Placental pericyte (primary cell): ENCODE measurements around the gene VASH1. TPM values are rescaled to one million over a fixed set of nuclear protein-coding genes. Genes with fewer than 3 reads are reported as not detected.

Experiments used
- total RNA-seq: library from RNA; depleted of rRNA; stranded (reverse); fragments of >200 nt; gene quantifications from 2 replicates; pipeline ENCODE4 v1.2.3, GENCODE V29; 2012

Gene VASH1
- 2.0 and 6.3 TPM in 2 replicates for total RNA-seq

GRCh38 chr14:76761136-76761959 is at the start of gene VASH1:
TSS of gene VASH1 (plus strand) at chr14:76761468. CDS start at chr14:76762822, 1,354 bp downstream.

DNA sequence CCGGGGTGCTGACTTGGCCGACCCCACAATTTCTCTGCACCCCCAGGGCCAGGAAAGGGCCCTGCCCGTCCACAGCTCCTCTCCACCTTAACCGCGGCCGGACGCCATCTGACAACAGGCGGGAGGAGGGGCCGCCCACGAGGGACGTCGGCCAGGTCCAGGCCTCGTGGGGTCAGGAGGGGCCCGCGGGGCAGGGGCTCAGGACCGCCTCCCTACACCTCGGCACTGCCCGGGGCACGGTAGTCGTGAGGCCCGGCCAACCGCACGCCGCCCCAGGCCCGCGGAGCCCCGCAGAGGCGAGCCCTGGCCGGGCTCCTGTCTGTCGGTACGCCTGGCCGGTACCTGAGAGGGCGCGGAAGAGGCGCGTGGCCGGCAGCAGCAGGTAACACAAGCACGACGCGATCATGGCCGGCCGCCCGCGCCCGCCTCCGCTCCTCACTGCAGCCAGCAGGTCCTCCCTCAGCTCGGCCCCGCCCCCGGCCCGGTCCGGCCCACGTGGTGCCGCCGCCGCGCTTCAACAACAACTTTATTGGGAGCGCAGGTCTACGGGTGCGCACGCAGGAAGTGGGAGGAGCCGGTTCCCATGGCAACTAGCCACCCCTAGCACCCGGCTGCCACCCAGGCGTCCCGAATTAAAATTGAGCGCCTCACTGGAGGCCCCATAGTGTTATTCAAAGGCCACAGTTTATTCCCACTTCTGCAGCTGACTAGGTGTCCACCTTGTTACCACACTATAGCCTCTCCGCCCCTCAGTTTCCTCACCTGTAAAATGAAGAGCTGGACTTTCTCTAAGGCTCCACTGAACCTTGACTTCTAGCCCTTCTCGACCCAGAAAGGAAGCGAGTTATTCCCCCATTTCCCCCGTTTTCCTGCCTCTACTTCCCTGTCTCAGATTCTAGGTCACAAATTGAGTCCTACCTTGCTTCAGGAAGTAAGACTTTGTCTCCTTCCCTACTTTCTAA is 51.4 kb downstream of the VASH1 start, which contains the start of gene ANGEL1:
ANGEL1 (minus strand) TSS at position 461 of the 962 bp plus-strand sequence; CDS start at position 406, 55 bp downstream.

DNA sequence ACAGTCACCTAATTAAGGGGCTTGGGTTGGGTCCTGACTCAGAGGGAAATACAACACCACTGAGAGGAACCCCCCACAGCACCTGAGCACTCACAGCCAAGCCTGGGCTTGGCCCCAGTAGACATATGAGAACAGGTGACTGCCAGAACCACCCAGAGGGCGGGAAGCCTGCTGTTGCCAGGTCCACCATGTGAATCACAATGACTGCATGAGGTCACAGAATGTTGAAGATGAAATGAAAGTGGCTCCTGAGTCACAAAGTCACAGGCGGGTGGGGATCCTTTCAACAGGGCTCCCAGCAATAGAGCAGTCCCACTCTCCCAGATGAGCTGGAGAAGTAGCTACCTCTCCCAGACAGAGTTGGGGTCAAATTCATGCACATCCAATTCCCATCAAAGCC is 64.9 kb downstream of the VASH1 start, which contains the start of gene LRRC74A:
LRRC74A (plus strand) TSS at position 287 of the 400 bp plus-strand sequence. CDS start 290 bp downstream, outside the sequence.

Other genes starting within 250 kb of the VASH1 start
- gene ANGEL1, start 51.4 kb downstream of the VASH1 start, total RNA-seq, result 6.3 and 8.3 TPM in 2 replicates
- not detected in 2 replicates for gene LRRC74A, start 64.9 kb downstream of the VASH1 start, total RNA-seq